Activated T-cell treated with anti-CD3 and anti-CD28 coated beads for 4 hours (primary cell): Measurements from ENCODE around the gene CD79B.
"Not testable (repeated sequence)": the region's sequence is repeated elsewhere in the genome, so short reads cannot be mapped to it uniquely, and the experiment has no call there.

ENCODE experiments used
- DNase-seq: peaks from one replicate; pipeline ENCODE4 v3.0.0-alpha.2; 2020

Gene CD79B

GRCh38 chr17:63930951-63931575, 1.1 kb downstream of the CD79B start:
- DNase-seq: peak; percentile 40

GRCh38 chr17:63929860-63930766, 2.0 kb downstream of the CD79B start:
- no peak for DNase-seq

GRCh38 chr17:63928966-63929695, 3.0 kb downstream of the CD79B start:
- no peak for DNase-seq

GRCh38 chr17:63928172-63928666, 3.9 kb downstream of the CD79B start:
- no peak for DNase-seq

- no peak for DNase-seq
Observed at GRCh38 chr17:63927464-63928171, 4.5 kb downstream of the CD79B start.

- DNase-seq: no peak
Observed at GRCh38 chr17:63926164-63926563, 6.0 kb downstream of the CD79B start.

- no peak for DNase-seq
Observed at GRCh38 chr17:63925615-63926014, 6.5 kb downstream of the CD79B start.

GRCh38 chr17:63922402-63922801, 9.7 kb downstream of the CD79B start:
- DNase-seq: not testable (repeated sequence)

GRCh38 chr17:63920779-63921178, 11.4 kb downstream of the CD79B start:
- DNase-seq: not testable (repeated sequence)

GRCh38 chr17:63920050-63920449, 12.1 kb downstream of the CD79B start:
- DNase-seq: not testable (repeated sequence)

GRCh38 chr17:63919311-63919723, 12.8 kb downstream of the CD79B start:
- peak; percentile 69 for DNase-seq

- not testable (repeated sequence) for DNase-seq
Observed at GRCh38 chr17:63918789-63919305, 13.3 kb downstream of the CD79B start, which contains the start of gene GH1. GH1 (minus strand) TSS chr17:63918839; CDS start chr17:63918776, 63 bp downstream.

GRCh38 chr17:63918305-63918704, 13.8 kb downstream of the CD79B start:
- DNase-seq: no peak

GRCh38 chr17:63917646-63918045, 14.5 kb downstream of the CD79B start:
- no peak for DNase-seq

GRCh38 chr17:63917206-63917605, 14.9 kb downstream of the CD79B start:
- not testable (repeated sequence) for DNase-seq

- no peak for DNase-seq
Observed at GRCh38 chr17:63916566-63917185, 15.5 kb downstream of the CD79B start.

- DNase-seq: not testable (repeated sequence)
Observed at GRCh38 chr17:63915753-63916152, 16.4 kb downstream of the CD79B start.

GRCh38 chr17:63914471-63914870, 17.7 kb downstream of the CD79B start:
- DNase-seq: no peak

- peak; percentile 62 for DNase-seq
Observed at GRCh38 chr17:63911657-63912100, 20.5 kb downstream of the CD79B start.

GRCh38 chr17:63911041-63911635, 21.0 kb downstream of the CD79B start, which contains the start of gene CSHL1:
CSHL1 (minus strand) TSS chr17:63911258; CDS start chr17:63911196, 62 bp downstream.
- DNase-seq: no peak

GRCh38 chr17:63910096-63910495, 22.0 kb downstream of the CD79B start:
- no peak for DNase-seq
